ENCODE data around the gene KCNT1.

Gene KCNT1

GRCh38 chr9:135790356-135790755, 88.4 kb downstream of the KCNT1 start:
- DNase-seq (ENCODE audit: low spot score): no peak
- TF ChIP-seq CTCF (IDR thresholded peaks at IDR 0.05; ENCODE audit: extremely low read depth, missing control alignments): no peak

DNA sequence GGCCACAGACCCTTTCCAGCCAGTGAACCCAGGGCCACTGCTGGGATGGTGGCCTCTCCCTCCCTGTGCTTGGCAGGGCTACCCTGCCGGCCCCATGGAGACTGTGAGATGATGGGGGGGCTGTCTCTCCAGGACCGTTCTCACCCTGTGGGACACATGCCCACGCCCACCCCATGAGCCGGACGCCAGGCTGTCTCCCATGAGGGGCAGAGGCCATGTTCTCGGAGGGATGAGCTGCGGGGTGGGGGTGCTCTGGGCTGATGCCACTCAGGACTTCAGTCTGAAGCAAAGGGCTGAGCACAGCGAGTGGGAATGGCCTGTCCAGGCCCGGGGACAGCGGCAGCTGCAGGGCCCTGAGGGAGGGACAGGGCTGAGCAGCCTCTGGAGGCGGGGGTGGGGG, 88.9 kb downstream of the KCNT1 start:
- DNase-seq (ENCODE audit: low spot score): no peak

GRCh38 chr9:135791431-135792267, 89.7 kb downstream of the KCNT1 start:
- DNase-seq (ENCODE audit: low spot score): no peak
- TF ChIP-seq CTCF (IDR thresholded peaks at IDR 0.05; ENCODE audit: extremely low read depth, missing control alignments): no peak

More for the DNA sequence above, 88.9 kb downstream of the KCNT1 start:
- TF ChIP-seq CTCF (IDR thresholded peaks at IDR 0.05; ENCODE audit: extremely low read depth, missing control alignments): no peak

DNA sequence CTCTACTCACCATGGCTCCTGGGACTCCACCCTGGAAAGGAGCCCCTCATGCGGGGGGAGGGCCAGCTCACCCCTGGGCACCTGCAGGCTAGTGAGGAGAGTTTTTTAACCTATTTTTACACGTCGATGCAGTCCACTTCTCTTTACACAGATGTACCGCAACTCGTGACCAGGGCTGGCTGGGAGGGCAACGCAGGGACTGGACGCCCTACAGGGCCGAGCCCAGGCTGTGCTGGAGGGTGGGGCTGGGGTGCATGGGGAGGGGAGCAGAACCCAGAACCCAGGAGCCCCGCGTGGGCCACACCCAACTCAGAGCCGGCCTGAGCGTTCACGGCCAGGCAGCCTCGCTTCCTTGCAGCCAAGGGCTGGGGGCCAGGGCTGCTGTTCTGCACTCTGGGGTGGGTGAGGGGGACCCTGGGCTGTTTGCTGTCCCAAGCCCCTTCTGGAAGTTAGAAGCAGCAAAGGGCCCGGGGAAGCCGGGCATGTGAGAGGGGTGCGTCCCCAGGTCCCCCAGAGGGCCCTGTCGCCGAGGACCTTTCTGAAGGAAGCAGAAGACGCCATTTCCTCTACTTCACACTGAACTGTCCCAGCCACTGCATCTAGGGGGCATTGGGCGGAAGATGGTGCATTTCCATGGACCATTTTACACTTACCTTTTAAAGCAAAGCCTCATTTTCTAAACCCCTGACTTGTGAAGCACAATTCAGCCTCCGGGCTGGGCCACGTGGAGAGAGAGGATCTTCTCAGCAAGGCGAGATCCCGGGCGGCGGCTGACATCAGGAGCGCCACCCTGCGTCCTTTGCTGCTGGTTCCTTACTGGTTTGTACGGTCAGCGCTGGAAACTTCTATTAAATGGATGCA, 90.5 kb downstream of the KCNT1 start:
- TF ChIP-seq CTCF (IDR thresholded peaks at IDR 0.05; ENCODE audit: extremely low read depth, missing control alignments): no peak
- no peak for DNase-seq (ENCODE audit: low spot score)

DNA sequence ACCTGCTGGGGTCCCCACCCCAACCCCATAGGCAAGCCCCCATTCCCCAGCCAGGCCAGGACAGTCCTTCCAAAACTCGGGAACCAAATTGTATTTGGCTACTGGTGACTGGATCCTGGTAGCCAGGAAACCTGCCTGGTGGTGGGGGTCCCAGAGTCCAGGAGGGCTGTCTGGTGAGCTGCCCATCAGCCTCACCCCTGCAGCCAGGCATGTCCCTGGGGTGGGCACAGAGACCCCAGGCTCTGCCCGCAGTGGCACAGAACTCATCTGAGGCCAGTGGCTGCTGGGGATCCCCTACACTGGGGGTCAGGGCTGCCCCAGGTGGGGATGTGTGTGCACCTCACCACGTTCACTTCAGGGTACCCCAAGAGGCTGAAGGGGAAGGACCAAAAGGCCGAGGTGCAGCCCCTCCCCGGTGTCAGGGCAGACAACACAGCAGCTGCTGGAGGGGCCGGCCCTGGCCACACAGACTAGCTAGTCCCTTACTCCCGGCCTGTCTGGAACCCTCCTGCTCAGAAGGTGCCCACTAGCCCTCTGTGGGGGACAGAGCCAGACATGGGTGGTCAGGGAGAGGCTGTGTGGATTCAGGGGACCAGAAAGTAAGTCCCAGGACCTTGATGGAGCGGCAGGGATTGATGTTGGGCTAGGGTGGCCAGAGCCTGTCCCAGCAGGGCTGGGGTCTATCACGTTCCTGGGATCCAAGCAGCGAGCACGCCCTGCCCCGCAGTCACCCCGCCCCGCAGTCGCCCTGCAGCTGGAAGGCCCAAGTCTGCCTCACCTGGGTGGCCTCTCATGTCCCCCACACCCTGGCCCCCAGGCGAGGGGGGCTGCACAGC, 91.5 kb downstream of the KCNT1 start:
- no peak for TF ChIP-seq CTCF (IDR thresholded peaks at IDR 0.05; ENCODE audit: extremely low read depth, missing control alignments)
- no peak for DNase-seq (ENCODE audit: low spot score)

- no peak for TF ChIP-seq CTCF (IDR thresholded peaks at IDR 0.05; ENCODE audit: extremely low read depth, missing control alignments)
- no peak for DNase-seq (ENCODE audit: low spot score)
These were observed 92.0 kb downstream of the KCNT1 start for GRCh38 chr9:135794057-135794335.
